GM11168 (cell line): ENCODE data around the gene TBC1D22A.
"Not testable (repeated sequence)": the region's sequence is repeated elsewhere in the genome, so short reads cannot be mapped to it uniquely, and the experiment has no call there.

Experiments
- in situ Hi-C: fragments of 300-500 bp; cut with MboI; formaldehyde crosslinking; loops from one replicate; pipeline ENCODE4 v1.12.0; 2022; ENCODE audit warnings: low sequenced_read_pairs; ENCODE audit not compliant: unreplicated experiment

Gene TBC1D22A

DNA sequence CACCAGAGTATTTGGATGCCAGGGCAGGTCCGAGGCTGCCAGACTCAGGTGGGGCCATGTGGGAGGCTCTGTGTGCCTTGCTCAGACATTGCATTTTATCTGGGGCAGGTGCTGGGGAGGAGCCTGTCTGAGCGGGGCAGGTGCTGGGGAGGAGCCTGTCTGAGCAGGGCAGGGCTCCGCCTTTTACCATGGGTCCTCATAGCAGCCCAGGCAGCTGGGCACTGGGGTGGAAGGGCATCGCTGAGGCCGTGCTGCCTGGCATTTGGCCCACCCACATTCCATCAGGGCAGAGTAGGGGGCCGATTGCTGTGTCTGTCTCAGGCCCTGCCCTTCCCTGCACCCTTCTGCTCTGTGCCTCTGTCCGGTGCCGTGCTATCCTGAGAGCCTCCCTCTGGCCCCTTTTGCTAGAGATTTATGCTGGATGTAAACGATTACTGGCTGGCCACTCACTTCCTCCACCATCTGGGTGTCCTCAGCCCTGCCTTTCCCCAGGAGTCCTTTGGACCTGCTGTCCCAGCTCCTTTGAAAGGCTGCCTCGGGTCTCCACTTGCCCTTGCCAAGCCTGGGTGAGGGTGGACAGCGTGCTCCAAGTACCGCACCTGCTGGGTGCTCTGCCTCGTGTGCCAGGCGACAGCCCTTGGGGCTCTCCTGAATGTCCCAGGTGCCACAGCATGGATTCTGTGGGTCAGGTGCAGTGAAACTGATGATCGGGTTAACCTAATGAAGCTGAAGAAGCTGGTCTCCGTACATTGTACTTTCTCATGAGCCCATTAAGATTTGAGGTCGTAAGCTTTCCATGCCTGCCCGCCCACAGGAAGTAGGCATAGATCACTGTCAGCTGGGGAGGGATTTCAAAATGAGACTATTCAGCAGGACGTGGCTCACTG lies 281.6 kb downstream of the TBC1D22A start:
- in situ Hi-C loops, result no loop called here

DNA sequence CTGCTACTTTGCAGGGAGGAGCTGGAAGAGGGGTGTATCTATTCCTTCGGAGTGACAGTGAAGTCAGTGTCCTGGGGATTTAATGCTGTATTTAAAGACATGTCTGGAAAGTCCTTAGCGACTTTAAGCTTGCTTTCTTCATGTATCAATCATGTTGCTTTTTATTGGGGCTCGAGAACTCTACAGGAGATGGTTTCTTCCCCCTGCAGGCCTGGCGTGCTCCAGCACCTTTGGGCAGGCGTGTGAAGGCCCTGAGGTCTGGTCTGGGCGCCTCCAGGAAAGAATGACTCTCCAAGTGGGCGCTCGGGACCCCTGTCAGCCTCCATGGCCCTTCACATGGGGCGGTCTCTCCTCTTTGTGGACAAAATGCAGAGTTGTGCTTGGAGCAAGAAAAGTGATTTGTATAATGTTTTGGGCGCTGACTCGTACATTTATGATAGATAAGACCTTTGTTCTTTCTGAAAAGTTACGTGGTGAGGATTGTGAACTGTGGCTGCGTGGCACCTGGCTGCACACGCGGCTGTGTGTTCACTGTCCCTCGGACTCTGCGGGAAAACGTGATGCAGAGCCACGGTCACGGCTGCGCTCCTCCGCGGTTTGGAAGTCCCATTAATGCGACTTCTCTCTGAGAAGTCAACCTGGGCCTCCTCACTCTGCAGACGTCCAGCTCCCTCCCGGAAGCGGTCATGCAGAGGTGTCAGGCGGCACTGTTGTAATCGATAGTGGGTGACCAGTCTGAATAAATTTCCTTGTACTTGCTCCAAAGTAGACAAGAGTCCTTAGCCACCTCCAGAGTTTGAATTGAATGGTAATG lies 282.5 kb downstream of the TBC1D22A start:
- in situ Hi-C loops, result no loop called here

DNA sequence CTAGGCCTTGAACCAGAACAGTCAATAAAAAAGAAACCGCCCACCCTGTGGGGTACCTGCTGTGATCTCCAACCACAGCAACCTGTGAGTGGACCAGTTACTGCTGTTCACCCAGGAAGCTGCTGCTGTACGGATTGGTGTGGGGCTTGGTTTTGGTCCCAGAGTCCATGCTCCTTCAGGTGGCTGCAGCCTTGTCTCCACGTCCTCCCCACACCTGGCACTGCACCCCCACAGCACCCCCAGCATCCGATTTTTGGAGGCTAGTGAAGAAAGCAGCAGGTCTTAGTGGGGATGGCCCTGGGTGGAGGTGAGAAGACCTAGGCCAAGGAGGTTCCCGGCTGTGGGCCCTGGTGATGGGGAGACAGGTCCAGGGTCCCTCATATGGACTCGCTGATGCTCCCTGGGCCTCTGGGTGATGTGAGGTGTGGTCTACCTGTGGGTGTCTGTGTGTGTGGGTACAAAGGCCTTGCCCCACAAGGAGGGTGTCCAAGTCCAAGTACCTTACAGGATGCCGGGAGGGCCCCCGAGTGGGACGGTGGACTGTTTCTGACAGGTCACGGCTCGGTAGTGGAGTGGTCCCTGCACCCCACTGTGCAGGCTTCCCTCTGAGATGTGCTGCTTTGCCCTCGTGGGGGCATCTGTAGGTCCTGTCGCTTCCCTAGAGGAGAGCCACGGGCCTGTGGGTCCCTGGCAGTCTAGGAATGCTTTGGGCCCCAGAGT lies 283.4 kb downstream of the TBC1D22A start:
- in situ Hi-C loops, result no loop called here

DNA sequence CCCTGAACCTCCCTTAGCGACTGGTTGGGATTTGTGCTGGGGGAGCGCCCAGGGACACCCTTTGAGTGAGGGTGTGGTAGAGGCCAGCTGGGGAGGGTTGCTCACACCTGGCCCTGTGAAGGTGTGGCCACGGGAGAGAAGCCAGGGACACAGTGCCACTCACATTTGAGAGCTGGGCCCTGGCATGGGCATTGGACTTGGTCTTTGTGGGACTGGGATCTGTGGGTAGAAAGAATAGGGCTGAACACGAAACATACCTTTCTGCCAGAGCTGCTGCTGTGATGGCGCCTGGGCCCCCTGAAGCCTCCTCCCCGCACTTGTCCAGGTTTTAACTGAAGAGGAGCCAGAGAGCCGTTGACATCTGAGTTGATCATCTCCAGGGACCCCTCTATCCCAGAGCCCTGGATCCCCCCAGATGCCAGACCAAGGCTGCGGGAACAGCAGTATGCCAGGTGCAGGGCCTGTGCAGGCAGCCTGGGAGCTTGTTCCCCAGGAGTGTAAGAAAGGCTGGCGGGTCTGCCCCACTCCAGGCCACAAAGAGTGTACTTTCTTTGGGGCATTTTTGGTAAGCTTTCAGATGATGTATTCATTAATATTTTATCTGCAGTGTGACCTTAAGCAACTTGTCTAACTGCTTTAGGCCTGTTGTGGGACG lies 284.1 kb downstream of the TBC1D22A start:
- in situ Hi-C loops, result no loop called here

DNA sequence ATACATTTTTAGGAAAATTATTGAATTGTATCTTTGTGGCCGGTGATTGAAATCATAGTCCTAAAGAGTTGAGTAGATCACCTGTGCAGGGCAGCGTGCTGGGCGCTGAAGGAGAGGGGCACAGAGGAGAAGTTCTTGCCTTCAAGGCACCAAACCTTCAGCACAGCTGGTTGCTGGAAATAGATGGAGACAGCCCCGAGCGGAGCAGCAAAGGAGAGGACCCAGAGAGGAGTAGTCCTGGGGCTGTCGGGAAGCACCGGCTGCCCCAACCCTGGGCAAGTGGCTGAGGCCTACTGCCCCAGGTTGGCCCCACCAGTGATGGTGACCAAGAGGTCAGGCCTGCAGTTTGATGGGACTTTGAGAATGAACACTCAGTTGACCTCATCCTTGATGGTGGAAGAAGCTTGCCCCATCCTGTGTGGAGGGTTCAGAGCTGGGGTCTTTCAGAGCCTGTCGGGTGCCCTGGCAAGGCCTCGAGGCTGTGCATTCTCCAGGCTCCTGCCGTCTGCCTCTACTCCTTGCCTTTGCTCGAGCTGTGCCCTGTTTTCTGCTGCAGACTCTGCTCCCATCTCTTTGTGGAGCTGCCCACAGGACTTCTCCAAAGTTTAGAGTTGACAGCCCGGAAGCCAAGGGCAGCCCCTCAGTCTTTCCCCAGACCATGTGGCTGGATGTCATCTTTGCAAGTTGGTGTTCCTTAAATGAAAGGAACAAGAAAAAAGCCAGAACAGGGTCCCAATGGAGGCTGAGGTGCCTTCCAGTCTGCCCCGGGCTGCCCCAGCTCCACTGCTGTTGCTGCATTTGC lies 285.1 kb downstream of the TBC1D22A start:
- in situ Hi-C loops, result no loop called here

DNA sequence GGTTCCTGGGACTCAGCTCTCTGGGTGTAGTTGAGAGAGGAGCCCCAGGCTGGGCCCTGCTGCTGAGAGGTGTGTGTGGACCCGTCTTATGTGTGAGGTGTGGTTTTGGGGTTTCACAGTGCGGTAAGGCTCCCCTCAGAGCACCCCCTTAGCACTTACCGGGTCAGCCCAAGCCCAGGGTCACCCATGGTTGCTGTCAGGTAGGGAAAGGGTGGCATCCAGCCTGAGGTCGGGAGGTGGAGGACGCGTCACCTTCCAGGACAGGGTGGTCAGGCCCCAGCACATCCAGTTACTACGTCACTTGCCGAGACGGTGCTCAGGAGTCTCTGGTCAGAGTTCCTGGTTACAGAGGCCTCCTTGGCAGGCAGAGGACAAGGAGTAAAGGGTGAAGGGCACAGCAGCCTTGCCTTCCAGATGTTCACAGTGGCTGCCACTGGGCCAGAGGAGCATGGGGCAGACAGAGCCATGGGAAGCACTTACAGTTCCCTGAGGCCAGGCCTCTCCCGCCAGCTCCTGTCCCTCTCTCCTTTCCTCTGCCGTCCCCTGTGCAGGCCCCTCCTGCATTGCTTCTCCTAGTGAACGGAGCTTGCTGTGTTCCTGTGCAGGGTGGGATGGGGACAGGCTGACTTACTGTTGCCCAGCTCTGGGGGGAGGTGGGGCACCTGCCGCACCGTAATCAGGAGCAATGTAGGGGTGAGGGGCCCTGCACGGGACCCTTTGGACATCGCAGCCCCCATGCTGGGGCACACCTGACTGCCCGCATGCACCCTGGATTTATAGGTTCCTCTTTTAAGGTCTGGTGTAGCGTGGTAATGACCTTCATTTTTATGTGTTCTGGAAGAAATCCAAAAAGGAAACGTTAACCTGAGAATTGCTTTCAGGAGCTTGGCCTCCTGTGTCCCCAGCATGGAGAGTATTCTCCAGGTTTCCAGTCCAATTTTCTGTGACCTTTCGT lies 285.9 kb downstream of the TBC1D22A start:
- in situ Hi-C loops, result no loop called here

DNA sequence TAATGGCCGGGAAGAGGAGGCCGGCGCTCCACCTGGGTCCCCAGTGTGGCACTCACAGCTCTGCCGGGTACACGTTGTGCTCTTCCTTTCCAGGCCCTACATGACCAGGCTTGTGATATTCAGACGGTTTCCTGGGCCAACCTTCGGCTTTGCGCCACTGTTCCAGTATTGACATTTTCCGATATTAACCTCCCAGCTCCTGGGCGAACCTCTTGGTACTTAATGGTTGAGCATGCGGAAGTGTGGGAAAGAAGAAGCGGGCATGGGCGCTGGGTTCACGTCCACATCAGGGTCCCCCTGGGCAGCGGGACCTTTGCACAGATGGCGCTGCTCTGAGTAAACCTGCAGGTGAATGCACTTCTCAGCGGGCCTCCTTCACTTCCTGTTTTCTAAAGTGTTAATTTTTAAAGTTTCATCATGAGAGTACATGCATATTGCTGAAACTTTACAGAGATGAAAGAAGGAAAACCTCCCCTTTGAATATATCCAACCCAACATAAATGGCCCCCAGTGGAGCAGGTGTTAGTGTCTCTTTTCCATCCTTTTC lies 286.7 kb downstream of the TBC1D22A start:
- in situ Hi-C loops, result no loop called here

DNA sequence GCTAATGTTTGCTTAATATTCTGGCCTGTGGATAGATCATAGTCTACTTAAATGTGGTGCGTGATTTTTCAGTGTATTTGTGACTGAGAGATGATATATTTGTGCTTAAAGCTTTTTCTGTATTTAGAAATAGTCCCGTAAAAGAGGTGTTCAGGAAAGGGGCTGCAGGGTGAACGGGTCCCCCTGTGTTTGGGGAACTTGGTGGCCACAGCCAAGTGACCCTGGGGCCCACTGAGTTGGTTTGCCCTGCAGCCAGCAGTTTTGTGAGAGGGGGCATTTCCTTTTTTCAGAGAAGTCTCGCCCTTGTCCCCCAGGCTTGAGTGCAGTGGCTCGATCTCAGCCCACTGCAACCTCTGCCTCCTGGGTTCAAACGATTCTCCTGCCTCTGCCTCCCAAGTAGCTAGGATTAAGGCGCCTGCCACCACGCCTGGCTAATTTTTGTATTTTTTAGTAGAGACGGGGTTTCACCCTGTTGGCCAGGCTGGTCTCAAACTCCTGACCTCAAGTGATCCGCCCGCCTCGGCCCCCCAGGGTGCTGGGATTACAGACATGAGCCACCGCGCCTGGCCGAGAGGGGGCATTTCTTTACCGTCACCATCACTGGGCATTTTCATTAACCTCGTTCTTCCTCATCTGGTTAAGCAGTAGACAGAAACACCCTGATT lies 287.4 kb downstream of the TBC1D22A start:
- in situ Hi-C loops, result not testable (repeated sequence)

DNA sequence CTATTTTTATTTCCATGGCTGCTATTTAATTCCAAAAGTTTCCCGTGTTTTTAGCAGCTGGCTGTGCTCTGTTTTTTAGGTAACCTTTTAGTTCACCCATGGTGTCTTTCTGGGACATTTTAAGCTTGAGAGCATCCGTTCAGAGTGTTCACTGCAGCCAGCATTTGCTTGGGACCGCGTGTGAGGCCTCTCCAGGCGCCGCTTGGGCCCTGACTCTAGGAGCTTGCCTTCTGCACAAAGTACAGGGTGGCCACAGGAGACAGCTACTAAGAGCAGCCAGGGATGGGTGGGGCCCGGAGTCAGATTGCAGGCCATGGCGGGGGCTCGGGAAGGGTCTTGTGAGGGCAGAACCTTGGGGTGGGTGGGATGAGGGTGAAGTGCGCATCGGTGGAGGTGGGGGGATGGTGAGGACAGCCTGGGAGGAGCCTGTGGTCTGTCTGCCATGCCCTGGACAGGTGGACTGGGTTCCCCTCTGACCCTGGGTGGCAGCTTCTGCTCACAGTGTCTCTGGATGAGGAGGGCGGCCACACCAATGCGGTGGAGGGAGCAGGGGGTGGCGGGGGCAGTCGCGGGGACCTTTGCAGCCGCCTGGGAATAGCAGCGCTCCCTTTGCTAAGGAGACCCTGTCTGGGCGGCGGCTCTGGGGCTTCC lies 288.1 kb downstream of the TBC1D22A start:
- in situ Hi-C loops, result no loop called here

DNA sequence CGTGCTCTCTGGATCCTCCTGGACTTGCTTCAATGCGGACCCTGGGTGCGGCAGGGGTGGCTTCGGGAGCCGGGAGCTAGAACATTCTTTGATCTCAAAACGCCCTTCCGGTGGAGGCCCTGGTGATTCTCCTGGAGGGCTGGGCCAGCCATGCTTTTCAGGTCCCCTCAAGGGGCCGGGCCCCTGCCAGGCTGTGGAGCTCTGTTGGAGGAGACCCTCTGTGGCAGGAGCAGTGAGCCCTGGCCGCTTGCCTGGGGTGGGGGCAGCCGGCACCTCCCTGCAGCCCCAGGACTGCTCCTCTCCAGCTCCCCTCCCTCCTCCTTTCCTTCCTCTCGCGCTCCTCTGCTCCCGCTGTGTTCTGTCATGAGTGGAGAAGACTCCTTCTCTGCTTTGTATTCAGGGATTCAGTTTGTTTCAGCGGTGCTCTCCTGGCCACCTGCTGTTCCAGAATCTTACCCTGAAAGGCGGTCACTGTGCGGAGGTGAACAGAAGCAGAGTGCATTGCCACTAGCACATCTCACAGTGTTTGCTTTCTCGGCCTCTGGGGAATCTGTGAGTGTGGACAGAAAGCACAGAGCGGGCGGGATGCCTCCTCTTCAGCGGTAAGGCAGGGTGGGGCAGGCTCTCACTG lies 289.1 kb downstream of the TBC1D22A start:
- in situ Hi-C loops, result no loop called here

DNA sequence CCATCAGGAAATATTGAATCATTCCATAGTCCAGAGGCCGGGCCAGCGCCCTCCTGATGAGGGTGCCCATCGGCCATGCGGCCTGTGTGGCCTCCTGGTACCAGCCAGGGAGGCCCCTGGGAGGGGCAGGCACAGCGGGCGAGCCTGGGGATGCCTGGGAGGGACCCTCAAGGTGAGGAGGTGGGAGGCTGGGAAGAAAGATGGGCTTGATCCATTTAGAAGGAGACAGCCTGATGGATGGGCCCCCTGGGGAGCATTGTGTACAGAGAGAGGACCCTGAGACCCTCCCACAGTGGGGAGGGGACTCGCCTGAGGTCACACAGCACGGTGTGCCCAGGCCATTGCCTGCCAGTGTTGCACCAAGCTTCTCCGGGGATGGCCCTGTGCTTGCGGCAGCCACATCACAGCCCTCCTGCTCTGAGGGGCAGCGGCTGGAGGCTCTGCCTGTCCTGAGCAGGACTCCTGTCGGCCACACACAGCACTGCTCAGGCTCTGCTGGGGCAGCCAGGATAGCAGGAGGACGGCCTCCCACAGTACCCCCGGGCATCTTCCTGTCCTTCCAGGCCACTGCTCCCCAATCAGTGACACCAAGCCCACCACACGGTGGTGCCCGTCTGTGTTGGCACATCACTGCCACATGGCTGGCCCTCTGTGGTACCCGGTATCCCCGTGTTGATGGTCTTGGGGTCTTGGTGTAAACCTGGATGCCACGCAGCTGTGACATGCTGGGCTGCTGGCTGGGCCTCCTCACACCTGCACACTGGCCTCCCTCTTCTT lies 290.0 kb downstream of the TBC1D22A start:
- in situ Hi-C loops, result no loop called here

DNA sequence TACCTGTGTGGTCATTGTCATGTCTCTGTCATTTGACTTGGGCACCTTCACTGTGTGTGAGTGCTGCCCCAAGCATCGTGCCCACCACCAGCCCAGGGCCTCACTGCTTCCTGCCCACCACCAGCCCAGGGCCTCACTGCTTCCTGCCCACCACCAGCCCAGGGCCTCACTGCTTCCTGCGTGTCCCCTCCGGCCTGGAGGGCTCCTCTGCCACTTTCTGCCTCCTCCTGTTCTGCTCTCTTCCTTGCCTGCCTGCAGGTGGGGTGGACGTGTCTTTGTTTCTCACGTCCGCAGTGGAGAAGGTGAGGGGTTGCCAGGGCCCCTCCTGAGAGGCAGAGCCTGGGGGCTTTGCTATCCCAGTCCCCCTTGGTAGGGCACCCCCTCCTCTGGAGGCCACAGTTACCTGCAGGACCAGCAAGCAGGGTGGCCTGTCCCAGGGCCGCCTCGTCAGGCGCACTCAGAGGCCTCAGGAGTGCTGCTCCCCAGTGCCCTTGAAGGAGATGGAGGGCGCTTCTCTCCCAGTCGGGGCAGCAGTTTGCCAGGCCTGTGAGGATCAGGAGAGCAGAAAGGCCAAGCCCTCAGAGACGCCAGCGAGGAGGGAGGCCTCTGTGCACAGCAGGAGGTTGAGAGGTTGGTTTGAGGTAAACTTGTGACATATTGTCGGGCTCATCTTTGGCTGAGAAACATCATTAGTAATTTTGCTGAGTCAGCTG lies 290.7 kb downstream of the TBC1D22A start:
- in situ Hi-C loops, result no loop called here

DNA sequence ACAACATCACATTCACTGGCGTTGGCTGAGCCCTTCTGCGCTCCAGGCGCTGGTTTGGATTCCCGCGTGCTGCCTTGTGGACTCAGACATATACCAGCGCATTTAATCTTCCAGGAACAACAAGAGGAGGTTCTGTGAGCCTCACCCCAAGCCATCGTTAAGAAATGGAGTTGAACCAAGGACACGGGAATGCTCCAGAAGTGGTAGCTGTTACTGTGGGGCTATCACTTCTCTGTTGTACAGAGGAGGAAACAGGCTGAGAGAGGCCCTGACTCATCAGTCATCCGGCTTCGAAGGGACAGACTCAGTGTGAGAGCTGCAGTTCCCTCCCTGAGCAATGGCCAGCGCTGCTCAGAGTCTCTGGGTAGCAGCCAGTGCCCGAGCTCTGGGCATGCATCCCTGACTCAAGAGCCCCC lies 291.3 kb downstream of the TBC1D22A start:
- in situ Hi-C loops, result no loop called here

DNA sequence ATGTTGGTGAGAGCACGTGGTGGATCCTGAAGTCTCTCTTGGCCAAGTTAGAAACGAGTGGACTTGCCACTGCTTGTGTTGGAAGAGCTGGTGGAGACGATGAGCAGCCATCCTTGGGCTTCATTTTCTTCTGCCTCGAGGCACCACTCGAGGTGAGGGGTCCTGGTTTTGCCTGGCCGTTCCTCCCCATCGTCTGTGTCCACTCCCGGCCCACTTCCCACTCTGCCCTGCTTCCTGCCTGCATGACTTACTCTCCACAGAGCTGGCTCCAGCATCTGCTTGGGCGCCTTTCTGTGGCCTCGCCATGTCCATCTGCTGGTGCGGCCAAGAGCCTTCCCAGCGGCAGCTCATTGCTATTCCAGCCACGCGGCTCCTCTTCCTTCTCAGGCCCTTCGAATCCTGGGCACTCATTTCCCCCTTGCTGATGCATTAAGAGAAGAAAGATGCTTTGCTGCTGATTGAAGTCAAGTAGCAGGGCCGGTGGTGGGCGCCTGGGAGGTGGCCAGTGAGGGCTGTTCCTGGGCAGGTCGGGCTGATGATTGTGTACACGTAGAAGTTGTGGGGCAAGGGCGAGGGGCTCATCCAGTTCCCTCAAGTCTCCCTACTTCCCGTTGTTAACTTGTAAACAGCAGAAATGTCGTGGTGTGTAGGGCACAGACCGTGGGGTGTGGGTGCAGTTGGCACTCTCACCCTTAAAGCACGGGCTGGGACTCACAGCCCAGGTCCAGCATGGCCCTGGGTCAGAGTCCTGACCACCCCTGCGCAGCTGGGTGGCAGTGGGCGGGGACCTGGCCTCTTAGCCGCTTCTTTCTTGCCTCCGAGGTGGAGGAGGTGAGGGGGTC lies 292.0 kb downstream of the TBC1D22A start:
- in situ Hi-C loops, result no loop called here

DNA sequence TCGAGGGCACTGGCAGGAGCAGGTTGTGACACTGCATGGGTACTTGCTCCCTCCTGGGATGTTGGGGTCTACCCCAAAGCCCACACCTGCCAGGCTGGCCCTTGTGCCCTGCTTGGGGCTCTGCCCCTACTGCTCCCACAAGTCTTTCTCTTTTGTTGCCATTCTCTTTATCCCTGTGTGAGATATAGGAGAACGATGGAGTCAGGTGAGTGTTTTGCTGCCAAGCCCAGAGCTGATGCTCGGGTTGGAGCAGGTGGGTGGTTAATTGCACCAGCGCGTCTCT lies 292.6 kb downstream of the TBC1D22A start:
- in situ Hi-C loops, result no loop called here
